Thyroid gland (tissue), 4 donors: ENCODE data around the gene ADRA2B. TPM values are rescaled to one million over a fixed set of nuclear protein-coding genes. Genes with fewer than 3 reads are reported as not detected.
A peak's percentile ranks its signal among the peaks of the same experiment; 100 is the strongest.

ENCODE experiments used
- DNase-seq, 2 donors: peaks; one replicate each; pipeline ENCODE4 v3.0.0-alpha.2; 2019
- H3K27ac ChIP-seq, 3 donors: fragments of 200-600 bp; sonication (generic); 1 replicate in 2 of 3; 2 replicates in 1 of 3; pipeline ENCODE4 v1.5.1; 2016 to 2019; ENCODE audit warnings: mild to moderate bottlenecking in 1 of 3, moderate library complexity in 1 of 3
- H3K27me3 ChIP-seq: fragments of 200-600 bp; sonication (generic); one replicate; pipeline ENCODE4 v1.5.1; 2019
- H3K36me3 ChIP-seq, 2 donors: fragments of 200-600 bp; sonication (generic); one replicate each; pipeline ENCODE4 v1.5.1; 2016 to 2019
- H3K4me1 ChIP-seq, 2 donors: fragments of 200-600 bp; sonication (generic); one replicate each; pipeline ENCODE4 v1.5.1; 2017 to 2019
- H3K4me3 ChIP-seq, 3 donors: fragments of 200-600 bp; sonication (generic); replicated peaks in 1 of 3; 1 replicate in 2 of 3; 2 replicates in 1 of 3; pipeline ENCODE4 v1.5.1; 2016; ENCODE audit warnings: mild to moderate bottlenecking in 1 of 3
- H3K9me3 ChIP-seq: fragments of 200-600 bp; sonication (generic); one replicate; pipeline ENCODE4 v1.5.1; 2017
- POLR2A ChIP-seq, 2 donors: fragments of 450-650 bp; IDR thresholded peaks; one replicate each; pipeline ENCODE4 v1.6.1; 2017; ENCODE audit warnings: antibody characterized with exemption in 2 of 2, mild to moderate bottlenecking in 2 of 2, moderate library complexity in 1 of 2
- WGBS, 2 donors: methylation state at CpG; one replicate each; pipeline ENCODE4 v1.1.5; 2017; 5-methylcytosine and 5-hydroxymethylcytosine counted together
- intact Hi-C: fragments of 100-400 bp; cut with DNase I; formaldehyde crosslinking; loops from one replicate; pipeline ENCODE4 v1.15.1; 2023
- total RNA-seq, 4 donors: library from RNA; depleted of rRNA; stranded (reverse); fragments of >200 nt; gene quantifications; one replicate each; pipeline ENCODE4 v1.2.3, GENCODE V29; 2016
- TF ChIP-seq, protein P1 (sequence below), 6 experiments: fragments of 200-600 bp in 3 of 6; fragments of 450-650 bp in 3 of 6; sonication (generic) in 3 of 6; IDR thresholded peaks; one replicate each; pipeline ENCODE4 v1.5.1; 2016 to 2019; ENCODE audit warnings: antibody characterized with exemption in 6 of 6, mild to moderate bottlenecking in 2 of 6, inconsistent platforms in 1 of 6, moderate library complexity in 1 of 6

ADRA2B gene
- total RNA-seq, 4 donors from 2014 or later = 0.13 to 2.1 (median 1.0) TPM

DNA sequence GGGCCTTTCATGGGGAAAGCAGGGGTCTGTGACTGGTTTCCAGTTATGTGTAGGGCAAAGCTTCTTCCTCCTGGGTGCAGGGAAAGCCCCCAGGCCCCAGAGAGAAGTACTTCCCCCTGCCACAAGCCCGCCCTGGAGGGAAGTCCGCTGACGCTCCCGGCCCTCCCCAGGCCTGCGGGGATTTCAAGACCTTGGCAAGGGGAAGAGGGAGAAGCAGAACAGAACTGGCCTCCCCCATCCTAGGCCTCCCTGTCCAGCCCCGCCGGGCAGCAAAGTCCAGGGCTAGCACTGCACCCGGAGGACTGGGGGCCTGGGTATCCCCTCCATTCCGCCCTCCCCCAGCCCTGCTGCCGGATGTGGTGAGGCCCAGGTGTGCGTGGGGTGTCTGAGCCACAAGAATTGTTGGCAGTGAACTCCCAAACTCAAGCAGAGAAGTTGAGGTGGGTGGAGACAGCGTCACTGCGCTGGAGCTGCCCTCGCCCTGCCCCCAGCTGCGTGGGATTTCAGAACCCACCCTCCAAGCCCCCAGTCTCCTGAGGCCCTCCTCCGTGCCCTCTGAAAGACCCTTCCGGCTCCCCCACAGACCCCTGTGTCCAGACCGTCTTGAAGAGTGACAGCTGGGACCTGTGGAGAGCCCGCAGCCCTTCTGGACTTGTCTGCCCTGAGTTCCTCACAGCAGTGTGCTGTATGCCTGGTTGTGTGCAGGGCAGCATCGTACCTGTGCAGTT is 29.9 kb upstream of the ADRA2B start:
- H3K4me3 ChIP-seq = no peak overlapping the region
- 50 to 63% methylated on average over 11 to 16 of the region's 20 CpGs for WGBS, 2 donors
- peak; percentile 4 to 16 for DNase-seq
- H3K9me3 ChIP-seq = no peaks in the 10 kb centered on the region
- H3K4me1 ChIP-seq = peaks cover 7 to 34% of the 10 kb centered on the region in 2 donors
- intact Hi-C loops = loop anchor here (5.0 kb wide), 1 partner anchor 121 kb away; the partner anchor contains the start of genes CIAO1 and TMEM127
- no peak overlapping the region for H3K27ac ChIP-seq
- TF ChIP-seq POLR2A (IDR thresholded peaks at IDR 0.05) = no peak
- TF ChIP-seq, protein P1, sequence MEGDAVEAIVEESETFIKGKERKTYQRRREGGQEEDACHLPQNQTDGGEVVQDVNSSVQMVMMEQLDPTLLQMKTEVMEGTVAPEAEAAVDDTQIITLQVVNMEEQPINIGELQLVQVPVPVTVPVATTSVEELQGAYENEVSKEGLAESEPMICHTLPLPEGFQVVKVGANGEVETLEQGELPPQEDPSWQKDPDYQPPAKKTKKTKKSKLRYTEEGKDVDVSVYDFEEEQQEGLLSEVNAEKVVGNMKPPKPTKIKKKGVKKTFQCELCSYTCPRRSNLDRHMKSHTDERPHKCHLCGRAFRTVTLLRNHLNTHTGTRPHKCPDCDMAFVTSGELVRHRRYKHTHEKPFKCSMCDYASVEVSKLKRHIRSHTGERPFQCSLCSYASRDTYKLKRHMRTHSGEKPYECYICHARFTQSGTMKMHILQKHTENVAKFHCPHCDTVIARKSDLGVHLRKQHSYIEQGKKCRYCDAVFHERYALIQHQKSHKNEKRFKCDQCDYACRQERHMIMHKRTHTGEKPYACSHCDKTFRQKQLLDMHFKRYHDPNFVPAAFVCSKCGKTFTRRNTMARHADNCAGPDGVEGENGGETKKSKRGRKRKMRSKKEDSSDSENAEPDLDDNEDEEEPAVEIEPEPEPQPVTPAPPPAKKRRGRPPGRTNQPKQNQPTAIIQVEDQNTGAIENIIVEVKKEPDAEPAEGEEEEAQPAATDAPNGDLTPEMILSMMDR (IDR thresholded peaks at IDR 0.05) = no peak
- no peaks in the 10 kb centered on the region for H3K27me3 ChIP-seq
- no peaks in the 10 kb centered on the region for H3K36me3 ChIP-seq

DNA sequence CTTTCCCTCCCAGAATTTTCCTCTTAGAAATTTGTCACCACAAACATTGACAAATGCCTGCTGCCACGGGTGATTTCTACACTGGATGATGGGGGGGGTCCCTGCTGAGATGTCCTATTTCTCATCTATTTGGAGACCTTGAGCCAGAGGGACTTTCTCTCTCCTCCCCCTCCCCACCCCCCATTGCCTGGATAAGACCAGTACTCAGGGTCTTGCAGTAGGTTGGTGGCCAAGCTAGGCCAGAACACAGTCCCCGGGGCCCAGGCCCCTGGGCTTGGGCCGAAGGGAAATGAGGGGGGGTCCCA is 29.4 kb upstream of the ADRA2B start:
- Histone ChIP-seq H3K4me1 (peaks cover 7 to 30% of the 10 kb centered on the region in 2 donors), H3K27ac (no peak overlapping the region), H3K27me3 (no peaks in the 10 kb centered on the region), H3K4me3 (peak overlapping the region in 1 of 3 donors; percentile 40), H3K9me3 (no peaks in the 10 kb centered on the region), H3K36me3 (no peaks in the 10 kb centered on the region)
- intact Hi-C loops = loop anchor here (5.0 kb wide), 1 partner anchor 122 kb away; the partner anchor contains the start of genes CIAO1 and TMEM127
- 20 to 52% methylated on average over 2 of the region's 3 CpGs for WGBS, 2 donors
- TF ChIP-seq POLR2A (IDR thresholded peaks at IDR 0.05) = no peak
- TF ChIP-seq, protein P1 (IDR thresholded peaks at IDR 0.05) = no peak
- peak in 1 of 2 donors; percentile 3 for DNase-seq

DNA sequence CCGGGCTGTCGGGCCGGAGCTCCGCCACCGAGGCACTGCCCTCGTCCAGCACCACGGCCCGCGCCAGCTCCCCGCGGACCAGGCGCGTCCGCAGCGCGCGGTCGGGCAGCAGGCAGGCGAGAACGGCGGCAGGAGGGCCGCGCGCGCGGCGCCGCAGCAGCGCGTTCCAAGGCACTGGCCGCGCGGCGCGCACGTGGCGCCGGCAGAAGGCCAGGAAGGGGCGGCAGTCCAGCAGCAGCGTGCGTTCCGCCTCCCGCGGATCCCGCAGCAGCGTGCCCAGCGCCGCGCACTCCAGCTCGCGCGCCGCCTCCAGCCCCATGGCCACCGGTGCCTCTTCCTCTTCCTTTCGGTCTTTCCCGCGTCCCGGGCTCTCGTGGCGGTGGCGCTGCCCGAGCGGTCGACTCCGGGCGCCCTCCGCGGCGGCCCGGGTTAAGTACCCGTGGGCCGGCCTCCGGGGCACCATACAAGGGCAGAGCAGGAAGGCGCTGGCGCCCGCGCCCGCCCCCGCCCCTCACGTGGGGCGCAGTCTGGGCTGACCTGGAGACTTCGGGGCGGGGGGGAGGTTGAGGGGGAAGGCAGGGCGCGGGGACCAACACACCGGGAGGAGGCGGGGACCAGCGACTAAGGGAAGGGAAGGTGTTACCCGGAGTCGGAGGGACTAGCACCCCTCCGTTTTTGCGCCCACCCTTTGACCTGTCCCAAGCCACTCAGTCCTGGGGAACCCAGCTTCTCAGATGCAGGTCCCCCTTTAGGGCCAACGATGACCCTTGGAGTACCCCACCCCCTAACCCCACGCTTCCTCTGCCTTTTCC is 28.9 kb upstream of the ADRA2B start, which contains the start of gene DUSP2:
Gene DUSP2 (minus strand): TSS at position 405 of the 812 bp plus-strand sequence. CDS start 86 bp downstream, at position 319.
- TF ChIP-seq, protein P1 (IDR thresholded peaks at IDR 0.05) = peak in 1 of 6 experiments; percentile 4
- TF ChIP-seq POLR2A (IDR thresholded peaks at IDR 0.05) = peak in 1 of 2 donors; percentile 64
- H3K4me3 ChIP-seq = peak within 1 kb of the TSS in 1 of 3 donors; percentile 40
- H3K36me3 ChIP-seq = no peaks in the 10 kb centered on the region
- peak; percentile 67 to 75 for DNase-seq
- no peaks in the 10 kb centered on the region for H3K9me3 ChIP-seq
- H3K4me1 ChIP-seq = peaks cover 7 to 30% of the 10 kb centered on the region in 2 donors
- WGBS, 2 donors = 9 to 15% methylated on average over 18 to 35 of the region's 94 CpGs
- no peaks in the 10 kb centered on the region for H3K27me3 ChIP-seq
- intact Hi-C loops = loop anchor here (5.0 kb wide), 1 partner anchor 122 kb away; the partner anchor contains the start of genes CIAO1 and TMEM127
- H3K27ac ChIP-seq = no peak within 1 kb of the TSS

DNA sequence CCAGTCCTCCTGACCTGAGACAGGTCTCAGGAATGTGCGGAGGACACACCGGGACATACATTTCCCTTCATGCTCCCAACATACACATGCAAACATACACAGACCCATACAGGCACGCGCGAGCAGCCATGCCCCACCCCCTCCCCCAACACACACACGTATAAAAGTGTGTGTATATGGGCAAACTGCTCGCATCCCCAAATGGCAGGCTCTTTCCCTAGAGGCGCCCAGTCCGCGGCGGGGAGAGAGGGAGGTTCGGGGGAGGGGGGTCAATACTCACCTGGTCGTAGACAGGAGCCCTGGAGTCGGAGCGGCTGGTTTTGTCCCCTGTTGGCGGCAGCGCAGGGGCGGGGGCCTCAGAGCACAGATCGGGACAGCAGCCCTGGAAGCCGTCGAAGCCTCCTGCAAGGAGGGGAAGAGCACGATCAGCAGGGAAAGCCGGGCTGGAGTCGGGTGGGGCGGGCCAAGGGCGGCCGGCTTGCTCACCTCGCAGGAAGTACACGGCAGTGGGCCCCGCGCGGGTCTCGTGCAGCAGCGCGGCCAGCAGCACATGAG is 28.2 kb upstream of the ADRA2B start:
- H3K4me3 ChIP-seq = peak overlapping the region in 1 of 3 donors; percentile 40
- intact Hi-C loops = loop anchor here (5.0 kb wide), 1 partner anchor 123 kb away; the partner anchor contains the start of genes CIAO1 and TMEM127
- 11 to 13% methylated on average over 18 to 21 of the region's 35 CpGs for WGBS, 2 donors

More for the DNA sequence above, 28.2 kb upstream of the ADRA2B start:
- H3K27me3 ChIP-seq = no peaks in the 10 kb centered on the region
- no peak overlapping the region for H3K27ac ChIP-seq
- H3K9me3 ChIP-seq = no peaks in the 10 kb centered on the region
- H3K4me1 ChIP-seq = peaks cover 7 to 30% of the 10 kb centered on the region in 2 donors
- DNase-seq = no peak
- no peaks in the 10 kb centered on the region for H3K36me3 ChIP-seq
- no peak for TF ChIP-seq POLR2A (IDR thresholded peaks at IDR 0.05)
- TF ChIP-seq, protein P1 (IDR thresholded peaks at IDR 0.05) = no peak
